Cardiac muscle cell (in vitro differentiated cells and primary cell): ENCODE data around the gene KANSL1. TPM values are rescaled to one million over a fixed set of nuclear protein-coding genes. Genes with fewer than 3 reads are reported as not detected.
"Not testable (repeated sequence)": the region's sequence is repeated elsewhere in the genome, so short reads cannot be mapped to it uniquely, and the experiment has no call there.

Experiments used
- DNase-seq, 2 donors: peaks; one replicate each; pipeline versions ENCODE4 v3.0.0 to v3.0.0-alpha.2; 2010 to 2017; ENCODE audit warnings: low read depth in 1 of 2, low spot score in 1 of 2
- H3K27ac ChIP-seq: fragments of 200-600 bp; sonication (generic); 2 replicates; pipeline ENCODE4 v1.5.1; 2016
- H3K27me3 ChIP-seq: fragments of 200-600 bp; sonication (generic); 2 replicates; pipeline ENCODE4 v1.6.0; 2016; ENCODE audit warnings: control low read depth
- H3K36me3 ChIP-seq: fragments of 200-600 bp; sonication (generic); 2 replicates; pipeline ENCODE4 v1.5.1; 2016; ENCODE audit warnings: control low read depth
- H3K4me1 ChIP-seq: fragments of 200-600 bp; sonication (generic); 2 replicates; pipeline ENCODE4 v1.8.1; 2017; ENCODE audit warnings: low read depth, mild to moderate bottlenecking, mixed run types
- H3K4me3 ChIP-seq: fragments of 200-600 bp; sonication (generic); 2 replicates; pipeline ENCODE4 v1.5.1; 2016; ENCODE audit warnings: mild to moderate bottlenecking
- H3K9me3 ChIP-seq: fragments of 200-600 bp; sonication (generic); 2 replicates; pipeline ENCODE4 v1.5.1; 2017; ENCODE audit warnings: low read depth, mild to moderate bottlenecking, control low read depth
- CTCF ChIP-seq: IDR thresholded peaks from 2 replicates; pipeline ENCODE4 v1.5.1; 2012; ENCODE audit warnings: low read depth, mild to moderate bottlenecking, low read length
- polyA plus RNA-seq: library from polyadenylated mRNA; unstranded; fragments of >200 nt; fragmentation: Nextera tagmentation; extraction: Ambion mirVana; gene quantifications from 2 replicates; pipeline ENCODE4 v1.2.1, GENCODE V29; 2016
- total RNA-seq: library from RNA; depleted of rRNA; stranded (reverse); fragments of >200 nt; gene quantifications from 2 replicates; pipeline ENCODE4 v1.2.3, GENCODE V29; 2016

Gene KANSL1
- total RNA-seq: 69.4 and 109 TPM in 2 replicates
- 52.6 and 61.2 TPM in 2 replicates for polyA plus RNA-seq

GRCh38 chr17:46193151-46193625 is at the start of gene KANSL1:
Gene KANSL1, minus strand, starts transcription at chr17:46193429. Its CDS starts 21,286 bp downstream, at chr17:46172143.
- Histone ChIP-seq H3K27me3 (no peaks in the 10 kb centered on the region), H3K4me1 (peaks cover 33% of the 10 kb centered on the region), H3K4me3 (peak within 1 kb of the TSS; percentile 59), H3K27ac (peak within 1 kb of the TSS; percentile 98), H3K36me3 (no peaks in the 10 kb centered on the region), H3K9me3 (no peaks in the 10 kb centered on the region)
- TF ChIP-seq CTCF: peak; percentile 50
- peak; percentile 97 to 99 for DNase-seq

GRCh38 chr17:46231359-46231758 is 38.1 kb upstream of the KANSL1 start:
- not testable (repeated sequence) for H3K4me3 ChIP-seq, H3K4me1 ChIP-seq, H3K9me3 ChIP-seq, H3K36me3 ChIP-seq, H3K27me3 ChIP-seq, H3K27ac ChIP-seq, DNase-seq

GRCh38 chr17:46225274-46225794 is 32.1 kb upstream of the KANSL1 start:
- DNase-seq: peak; percentile 92 to 96
- H3K4me3 ChIP-seq: peak overlapping the region; percentile 64
- H3K27me3 ChIP-seq, H3K27ac ChIP-seq, H3K36me3 ChIP-seq, H3K4me1 ChIP-seq, H3K9me3 ChIP-seq: not testable (repeated sequence)

- not testable (repeated sequence) for H3K27ac ChIP-seq, H3K9me3 ChIP-seq, H3K27me3 ChIP-seq, H3K36me3 ChIP-seq, H3K4me1 ChIP-seq
- peak in 1 of 2 donors; percentile 65 for DNase-seq
- H3K4me3 ChIP-seq: peak overlapping the region; percentile 64
These were observed 31.6 kb upstream of the KANSL1 start for GRCh38 chr17:46224864-46225263.

GRCh38 chr17:46223041-46223440 is 29.8 kb upstream of the KANSL1 start:
- not testable (repeated sequence) for H3K36me3 ChIP-seq, H3K27ac ChIP-seq, H3K4me1 ChIP-seq, H3K9me3 ChIP-seq, H3K27me3 ChIP-seq, DNase-seq, H3K4me3 ChIP-seq

GRCh38 chr17:46216682-46217081 is 23.5 kb upstream of the KANSL1 start:
- Histone ChIP-seq H3K9me3 (no peaks in the 10 kb centered on the region), H3K4me3 (no peak overlapping the region), H3K27ac (no peak overlapping the region), H3K27me3 (no peaks in the 10 kb centered on the region), H3K36me3 (peaks cover 17% of the 10 kb centered on the region), H3K4me1 (peaks cover 12% of the 10 kb centered on the region)
- DNase-seq: no peak
- no peak for TF ChIP-seq CTCF

- peak; percentile 79 for TF ChIP-seq CTCF
- Histone ChIP-seq H3K36me3 (peaks cover 14% of the 10 kb centered on the region), H3K4me3 (no peak overlapping the region), H3K4me1 (peaks cover 17% of the 10 kb centered on the region), H3K27me3 (no peaks in the 10 kb centered on the region), H3K9me3 (no peaks in the 10 kb centered on the region), H3K27ac (no peak overlapping the region)
- DNase-seq: peak; percentile 90 to 93
These were observed 19.6 kb upstream of the KANSL1 start for GRCh38 chr17:46212634-46213435.
